NCI-H128 (cell line): Measurements from ENCODE around the gene DIMT1.

ENCODE experiments used
- DNase-seq: peaks from one replicate; lab custom pipeline; 2025; ENCODE audit not compliant: unreplicated experiment; lab: John Stamatoyannopoulos, UW

The DIMT1 gene

DNA sequence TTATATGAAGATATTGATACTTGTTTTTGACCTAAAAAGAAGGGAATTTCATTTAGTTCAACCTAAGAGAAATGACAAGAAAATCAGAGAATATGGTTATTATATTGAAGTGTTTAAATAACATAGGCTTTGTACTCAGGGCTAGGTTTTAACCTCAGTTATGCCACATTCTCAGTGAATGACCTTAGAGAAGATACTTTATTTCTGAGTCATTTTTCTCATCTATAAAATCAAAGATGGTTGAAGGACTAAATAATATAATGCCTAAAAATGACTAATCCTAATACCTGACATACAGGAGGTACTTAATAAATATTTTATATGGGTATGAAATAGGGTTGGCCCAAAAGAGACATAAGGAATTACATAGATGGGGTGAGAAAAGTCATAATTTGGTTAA lies 32.3 kb downstream of the DIMT1 start:
- DNase-seq, result no peak

DNA sequence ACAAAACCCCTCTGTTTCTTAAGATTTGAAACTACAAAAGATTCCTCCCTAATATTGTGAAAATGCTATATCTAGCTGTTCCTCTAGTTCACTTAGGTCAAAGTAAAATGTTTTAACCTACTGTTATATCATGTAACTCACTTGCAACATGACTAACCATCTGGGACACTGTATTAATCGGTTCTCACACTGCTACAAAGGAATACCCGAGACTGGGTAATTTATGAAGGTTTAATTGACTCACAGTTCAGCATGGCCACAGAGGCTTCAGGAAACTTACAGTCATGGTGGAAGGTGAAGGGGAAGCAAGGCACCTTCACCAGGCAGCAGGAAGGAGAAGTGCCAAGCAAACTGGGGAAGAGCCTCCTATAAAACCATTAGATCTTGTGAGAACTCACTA lies 34.7 kb downstream of the DIMT1 start:
- no peak for DNase-seq

DNA sequence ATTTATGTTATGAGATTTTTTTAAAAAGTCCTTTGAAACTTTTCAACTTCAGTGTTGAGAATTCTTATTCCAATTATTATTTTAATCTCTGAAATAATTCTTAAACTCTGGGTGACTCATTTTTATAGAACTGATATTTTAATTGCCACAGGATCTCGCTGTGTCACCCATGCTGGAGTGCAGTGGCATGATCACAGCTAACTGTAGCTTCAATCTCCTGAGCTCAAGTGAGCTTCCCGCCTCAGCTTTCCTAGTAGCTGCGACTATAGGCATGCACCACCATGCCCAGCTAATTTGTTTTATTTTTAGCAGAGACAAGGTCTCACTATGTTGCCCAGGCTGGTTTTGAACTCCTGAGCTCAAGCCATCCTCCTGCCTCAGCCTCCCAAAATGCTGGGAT lies 41.0 kb downstream of the DIMT1 start:
- DNase-seq, result no peak

DNA sequence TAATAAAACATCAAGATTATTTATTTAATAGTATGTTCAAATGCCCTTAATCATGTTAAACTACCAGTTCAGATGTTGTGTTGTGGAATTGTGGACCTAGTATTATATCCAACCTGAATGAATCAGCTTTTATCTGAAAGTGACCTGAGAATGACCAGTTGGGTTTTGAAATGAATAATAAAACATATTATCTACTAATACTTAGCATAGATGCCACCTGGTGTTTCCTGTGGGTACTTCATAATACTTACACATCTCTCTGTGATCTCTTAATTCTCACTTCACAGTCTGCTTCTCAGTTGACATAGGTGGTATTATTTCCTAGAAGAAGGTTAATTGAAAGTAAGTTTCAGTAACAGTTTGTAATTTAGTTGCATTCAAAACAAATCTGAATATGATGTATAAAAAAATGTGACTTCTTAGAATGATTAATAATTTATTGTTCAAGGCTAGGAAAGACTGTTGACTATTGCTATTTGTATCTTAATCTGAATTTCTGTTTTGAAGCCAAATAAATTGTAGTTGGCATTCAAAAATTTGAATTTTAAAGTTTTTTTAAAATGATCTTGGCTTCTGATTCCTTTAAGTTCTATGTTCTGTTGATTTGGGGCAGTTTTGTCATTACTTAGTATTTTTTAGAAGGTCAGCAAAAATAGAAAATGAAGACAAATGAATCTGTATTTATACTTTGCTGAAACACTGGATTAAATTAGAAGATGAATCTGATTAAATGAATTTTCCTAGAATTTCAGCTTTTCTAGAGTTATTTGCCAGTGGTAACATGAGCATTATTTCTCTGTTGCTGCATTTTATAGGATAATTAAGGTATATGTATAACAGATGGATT lies 49.5 kb downstream of the DIMT1 start:
- DNase-seq, result no peak

DNA sequence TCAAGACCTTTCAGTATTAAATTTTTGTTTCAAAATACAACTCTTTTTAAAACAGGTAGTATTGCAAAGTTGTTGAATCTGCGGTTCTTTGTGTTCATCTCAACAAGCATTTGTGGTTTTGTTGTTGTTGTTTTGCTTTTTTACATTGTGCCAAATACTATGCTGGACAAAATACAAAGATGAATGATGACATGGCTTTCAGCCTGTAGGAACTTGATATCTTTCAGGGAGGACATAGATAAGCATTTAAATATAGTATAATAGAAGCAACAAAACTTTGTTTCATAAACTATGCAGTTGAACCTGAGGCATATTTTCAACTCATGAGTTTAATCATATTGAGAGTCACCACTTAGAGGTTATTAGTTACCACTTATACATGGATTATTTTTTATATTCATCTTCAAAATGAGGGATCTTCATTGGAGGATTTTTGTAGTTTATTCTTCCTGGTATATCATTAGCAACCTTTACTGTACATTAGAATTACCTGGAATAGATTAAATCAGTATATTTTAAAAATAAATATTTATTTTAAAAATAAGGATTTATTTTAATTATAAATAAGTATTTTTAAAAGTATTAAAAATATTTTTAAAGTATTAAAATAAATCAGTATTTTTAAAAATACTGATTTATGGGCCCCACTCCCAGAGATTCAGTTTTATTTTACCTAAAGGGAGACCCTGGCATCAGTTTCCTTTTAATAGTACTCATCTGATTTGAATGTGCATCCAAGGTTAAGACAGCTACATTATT lies 54.8 kb downstream of the DIMT1 start:
- DNase-seq, result no peak

DNA sequence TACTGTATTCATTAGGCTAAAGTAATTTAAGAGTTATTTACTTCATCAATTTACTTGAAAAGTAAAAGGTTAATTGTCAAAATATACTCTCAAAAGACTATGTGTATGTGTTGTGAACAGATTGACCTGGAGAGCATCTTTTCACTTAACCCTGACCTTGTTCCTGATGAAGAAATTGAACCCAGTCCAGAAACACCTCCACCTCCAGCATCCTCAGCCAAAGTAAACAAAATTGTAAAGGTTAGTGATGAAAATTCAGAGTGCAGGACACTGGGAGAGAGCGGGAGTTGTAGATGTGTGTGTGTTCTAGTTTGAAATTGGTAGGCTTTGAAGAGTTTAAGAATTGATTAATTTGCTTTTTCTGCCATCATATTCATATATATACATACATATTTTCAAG lies 55.8 kb downstream of the DIMT1 start:
- no peak for DNase-seq

DNA sequence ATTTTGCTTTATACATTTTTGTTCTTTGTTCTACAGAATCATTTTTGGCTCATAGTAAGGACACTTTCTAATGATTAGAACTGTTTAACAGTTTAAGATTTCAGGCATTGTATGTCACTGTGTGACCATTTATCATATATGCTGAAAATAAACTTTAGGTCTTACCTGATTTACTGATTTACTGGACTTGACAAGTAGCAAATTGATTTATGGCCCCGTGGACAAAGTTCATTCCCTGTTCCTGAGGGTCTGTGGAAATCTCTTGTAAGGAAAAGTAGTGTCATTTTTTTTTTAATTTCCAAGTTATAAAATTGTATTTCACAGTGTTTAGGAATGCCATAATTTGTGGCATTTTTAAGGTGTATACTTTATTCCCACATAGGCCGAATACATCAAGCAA lies 57.0 kb downstream of the DIMT1 start:
- no peak for DNase-seq

DNA sequence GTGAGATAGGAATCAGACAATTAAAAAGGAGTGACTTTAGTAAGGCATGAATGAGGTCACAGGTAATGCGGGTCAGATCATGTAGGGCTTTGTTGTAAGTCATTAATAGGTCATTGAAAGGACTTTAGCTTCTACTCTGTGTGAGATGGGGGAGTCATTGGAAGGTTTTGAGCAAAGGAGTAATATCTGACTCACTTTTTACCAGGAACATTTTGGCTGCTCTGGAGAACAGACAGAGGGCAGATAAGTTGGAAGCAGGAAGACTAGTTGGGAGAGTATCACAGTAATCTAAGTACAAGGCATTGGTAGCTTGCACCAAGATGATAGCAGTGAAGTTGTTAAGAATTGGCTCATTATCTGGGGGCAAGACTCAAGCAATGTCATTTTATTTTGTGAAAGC lies 60.3 kb downstream of the DIMT1 start:
- DNase-seq, result no peak

DNA sequence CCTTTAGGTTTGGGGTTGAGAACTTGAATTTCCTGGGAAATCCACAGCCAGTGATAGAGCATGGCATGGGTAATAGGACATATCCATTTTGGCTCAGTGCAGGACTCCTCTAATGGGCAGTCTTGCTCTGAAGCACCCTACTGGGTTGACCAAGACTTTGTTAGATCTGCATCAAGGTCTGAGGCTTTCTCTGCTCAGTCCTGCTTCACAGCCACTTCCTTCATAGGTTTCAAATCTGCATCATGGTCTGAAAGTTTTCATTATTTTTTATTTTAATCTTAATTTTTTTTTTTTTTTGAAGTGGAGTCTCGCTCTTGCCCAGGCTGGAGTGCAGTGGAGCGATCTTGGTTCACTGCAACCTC lies 61.2 kb downstream of the DIMT1 start:
- DNase-seq, result no peak

DNA sequence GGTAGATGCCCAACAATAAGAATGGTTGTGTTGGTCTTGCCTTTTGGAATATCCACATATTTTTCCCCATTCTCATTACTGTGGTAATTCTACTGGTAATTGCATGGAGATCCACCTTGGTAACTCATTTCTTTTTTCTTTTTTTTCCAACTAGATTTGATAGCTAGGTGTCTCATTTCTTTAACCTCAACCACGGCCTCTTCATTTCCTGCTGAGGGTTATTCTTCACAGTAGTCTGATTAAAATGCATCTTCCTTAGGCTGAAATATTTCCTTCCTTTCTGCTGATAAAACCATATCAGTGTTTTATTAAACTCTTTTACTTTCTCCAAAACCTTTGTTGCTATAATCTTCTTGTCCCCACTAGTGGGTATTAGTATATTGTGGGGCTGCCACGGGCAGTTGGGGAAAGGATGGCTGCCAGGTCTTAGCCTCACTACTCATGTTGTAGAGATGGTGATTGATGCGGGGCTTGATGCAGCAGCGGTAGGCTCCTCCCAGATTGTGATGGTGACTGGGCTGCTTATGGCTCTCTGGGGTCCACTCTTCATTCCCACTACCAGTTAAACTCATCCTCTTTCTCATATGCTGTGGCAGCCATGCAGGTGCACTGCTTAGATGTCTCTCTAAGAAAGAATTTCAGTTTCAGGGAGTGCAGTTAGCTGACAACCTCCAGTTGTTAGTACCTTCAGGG lies 61.8 kb downstream of the DIMT1 start:
- DNase-seq, result no peak

DNA sequence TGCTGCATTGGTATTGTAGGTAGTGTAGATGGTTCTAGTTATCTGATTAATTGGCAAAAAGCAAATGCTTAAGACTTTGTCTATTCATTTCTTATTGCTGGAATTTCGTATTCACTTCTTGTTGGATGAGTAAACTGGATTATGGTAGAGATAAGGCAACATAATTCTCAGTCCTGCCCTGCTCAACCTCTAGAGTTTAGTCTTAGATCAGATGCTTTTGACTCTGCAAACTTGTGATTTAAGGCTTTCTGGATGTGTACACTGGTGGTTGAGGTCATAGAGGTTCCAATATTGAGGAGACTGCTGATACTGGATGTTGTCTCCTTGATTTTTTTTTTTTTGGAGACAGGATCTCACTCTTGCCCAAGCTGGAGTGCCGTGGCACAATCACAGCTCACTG lies 62.7 kb downstream of the DIMT1 start:
- DNase-seq, result no peak

DNA sequence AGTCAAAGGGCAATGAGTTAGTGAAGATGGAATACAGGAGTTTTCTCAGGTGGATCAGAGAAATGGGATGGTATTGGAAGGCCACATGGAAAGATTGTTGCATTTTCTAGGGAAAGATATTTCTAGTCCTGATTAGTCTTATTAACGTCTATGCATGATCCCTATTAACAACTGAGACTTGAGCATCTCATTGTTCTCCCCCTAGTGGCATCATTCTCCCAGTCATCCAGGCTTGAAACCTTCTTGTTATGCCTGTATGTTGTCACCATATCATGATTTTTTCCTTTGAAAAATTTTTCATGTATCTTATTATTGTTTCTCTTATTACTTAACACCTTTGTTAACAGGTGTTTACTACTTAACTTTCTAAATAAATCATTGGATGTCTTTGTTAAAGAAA lies 63.3 kb downstream of the DIMT1 start:
- no peak for DNase-seq
